MM.1S (cell line): Measurements from ENCODE around the gene OSTM1.

Experiments used
- DNase-seq: peaks from one replicate; pipeline ENCODE4 v3.0.0-alpha.2; 2015
- H2AFZ ChIP-seq: fragments of 300-600 bp; sonication (generic); 2 replicates; pipeline ENCODE4 v1.6.0; 2016; ENCODE audit warnings: antibody characterized with exemption, low read length
- H3F3A ChIP-seq: fragments of 300-600 bp; sonication (generic); 2 replicates; pipeline ENCODE4 v1.6.1; 2016; ENCODE audit warnings: mild to moderate bottlenecking, antibody characterized with exemption, low read length, moderate library complexity, mixed read lengths; ENCODE audit not compliant: insufficient read depth
- H3K27ac ChIP-seq: fragments of 300-600 bp; sonication (generic); 2 replicates; pipeline ENCODE4 v1.5.1; 2016; ENCODE audit warnings: mild to moderate bottlenecking, low read length
- H3K27me3 ChIP-seq: fragments of 300-600 bp; sonication (generic); replicated peaks from 2 replicates; pipeline ENCODE4 v1.6.0; 2016; ENCODE audit warnings: low read length; ENCODE audit not compliant: insufficient read depth
- H3K36me3 ChIP-seq: fragments of 300-600 bp; sonication (generic); replicated peaks from 2 replicates; pipeline ENCODE4 v1.6.1; 2016; ENCODE audit warnings: mild to moderate bottlenecking, low read length, mixed read lengths; ENCODE audit not compliant: insufficient read depth
- H3K4me1 ChIP-seq: fragments of 300-600 bp; sonication (generic); 2 replicates; pipeline ENCODE4 v1.6.1; 2016; ENCODE audit warnings: low read length, mixed read lengths
- H3K4me2 ChIP-seq: fragments of 300-600 bp; sonication (generic); 2 replicates; pipeline ENCODE4 v1.6.0; 2016; ENCODE audit warnings: low read depth, low read length
- H3K4me3 ChIP-seq: fragments of 300-600 bp; sonication (generic); 2 replicates; pipeline ENCODE4 v1.5.1; 2016; ENCODE audit warnings: low read length, mixed read lengths
- H3K79me2 ChIP-seq: fragments of 300-600 bp; sonication (generic); 2 replicates; pipeline ENCODE4 v1.6.1; 2016; ENCODE audit warnings: mixed run types, low read length, mixed read lengths
- H3K9ac ChIP-seq: fragments of 300-600 bp; sonication (generic); 2 replicates; pipeline ENCODE4 v1.6.1; 2016; ENCODE audit warnings: low read length, mixed read lengths
- H3K9me2 ChIP-seq: fragments of 300-600 bp; sonication (generic); replicated peaks from 2 replicates; pipeline ENCODE4 v1.6.1; 2016; ENCODE audit warnings: mild to moderate bottlenecking, low read length, mixed read lengths; ENCODE audit not compliant: insufficient read depth
- H3K9me3 ChIP-seq: fragments of 300-600 bp; sonication (generic); replicated peaks from 2 replicates; pipeline ENCODE4 v1.6.1; 2016; ENCODE audit warnings: mild to moderate bottlenecking, low read length, mixed read lengths; ENCODE audit not compliant: insufficient read depth
- H4K20me1 ChIP-seq: fragments of 300-600 bp; sonication (generic); 2 replicates; pipeline ENCODE4 v1.6.1; 2016; ENCODE audit warnings: mild to moderate bottlenecking, low read length, moderate library complexity, mixed read lengths; ENCODE audit not compliant: insufficient read depth
- EZH2 ChIP-seq: fragments of 300-600 bp; sonication (generic); optimal IDR thresholded peaks from 2 replicates; pipeline ENCODE3; 2017; ENCODE audit warnings: low read depth, mild to moderate bottlenecking, antibody characterized with exemption, low read length, mixed read lengths
- EZH2phosphoT487 ChIP-seq: fragments of 300-600 bp; sonication (generic); IDR thresholded peaks from 2 replicates; pipeline ENCODE4 v1.6.1; 2018; ENCODE audit warnings: antibody characterized with exemption, low read length
- TF ChIP-seq, protein P1 (sequence below): fragments of 300-600 bp; sonication (generic); IDR thresholded peaks from 2 replicates; pipeline ENCODE4 v1.5.1; 2016; ENCODE audit warnings: antibody characterized with exemption, low read length, mixed read lengths

The OSTM1 gene, protein sequence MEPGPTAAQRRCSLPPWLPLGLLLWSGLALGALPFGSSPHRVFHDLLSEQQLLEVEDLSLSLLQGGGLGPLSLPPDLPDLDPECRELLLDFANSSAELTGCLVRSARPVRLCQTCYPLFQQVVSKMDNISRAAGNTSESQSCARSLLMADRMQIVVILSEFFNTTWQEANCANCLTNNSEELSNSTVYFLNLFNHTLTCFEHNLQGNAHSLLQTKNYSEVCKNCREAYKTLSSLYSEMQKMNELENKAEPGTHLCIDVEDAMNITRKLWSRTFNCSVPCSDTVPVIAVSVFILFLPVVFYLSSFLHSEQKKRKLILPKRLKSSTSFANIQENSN

DNA sequence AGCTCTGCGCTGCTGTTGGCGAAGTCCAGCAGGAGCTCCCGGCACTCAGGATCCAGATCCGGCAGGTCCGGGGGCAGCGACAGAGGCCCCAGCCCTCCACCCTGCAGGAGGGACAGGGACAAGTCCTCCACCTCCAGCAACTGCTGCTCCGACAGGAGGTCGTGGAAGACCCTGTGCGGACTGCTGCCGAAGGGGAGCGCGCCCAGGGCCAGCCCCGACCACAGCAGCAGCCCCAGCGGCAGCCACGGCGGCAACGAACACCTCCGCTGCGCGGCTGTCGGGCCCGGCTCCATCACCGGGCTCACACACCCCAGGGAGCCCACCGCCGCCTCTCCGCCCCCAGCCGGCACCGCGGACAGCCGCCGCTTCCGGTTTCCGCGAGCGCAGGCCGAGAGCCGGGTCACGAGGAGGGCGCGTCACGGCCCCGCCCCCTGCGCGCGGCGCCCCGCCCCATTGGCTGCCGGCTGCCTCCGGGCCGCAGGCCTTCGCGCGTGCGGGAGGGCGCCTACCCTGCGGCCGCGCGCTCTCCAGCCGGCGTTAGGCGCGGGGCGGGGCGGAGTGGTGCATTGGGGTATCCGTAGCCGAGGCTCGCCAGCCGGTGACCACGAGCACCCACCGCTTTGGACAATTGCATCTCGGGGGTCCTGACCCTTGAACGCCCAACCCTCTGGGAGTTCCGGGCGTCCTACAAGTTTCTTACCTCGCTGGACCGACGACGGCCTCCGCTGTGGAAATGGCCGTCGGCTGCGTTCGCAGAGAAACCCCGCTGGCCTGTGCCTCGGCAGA lies at the start of gene OSTM1:
Gene OSTM1 (minus strand): TSS at position 383 of the 786 bp plus-strand sequence. CDS start 90 bp downstream, at position 293.
- Histone ChIP-seq H3K9ac (peak within 1 kb of the TSS; percentile 87), H4K20me1 (no peaks in the 10 kb centered on the region), H3F3A (no peaks in the 10 kb centered on the region), H3K9me3 (no peaks in the 10 kb centered on the region), H3K4me2 (peak within 1 kb of the TSS; percentile 93), H2AFZ (peak within 1 kb of the TSS; percentile 100), H3K4me1 (no peaks in the 10 kb centered on the region), H3K4me3 (peak within 1 kb of the TSS; percentile 100), H3K27ac (no peak within 1 kb of the TSS), H3K27me3 (no peaks in the 10 kb centered on the region), H3K36me3 (no peaks in the 10 kb centered on the region), H3K9me2 (no peaks in the 10 kb centered on the region), H3K79me2 (peaks cover 14% of the 10 kb centered on the region)
- TF ChIP-seq EZH2 (no peak), EZH2phosphoT487 (no peak)
- TF ChIP-seq, protein P1, sequence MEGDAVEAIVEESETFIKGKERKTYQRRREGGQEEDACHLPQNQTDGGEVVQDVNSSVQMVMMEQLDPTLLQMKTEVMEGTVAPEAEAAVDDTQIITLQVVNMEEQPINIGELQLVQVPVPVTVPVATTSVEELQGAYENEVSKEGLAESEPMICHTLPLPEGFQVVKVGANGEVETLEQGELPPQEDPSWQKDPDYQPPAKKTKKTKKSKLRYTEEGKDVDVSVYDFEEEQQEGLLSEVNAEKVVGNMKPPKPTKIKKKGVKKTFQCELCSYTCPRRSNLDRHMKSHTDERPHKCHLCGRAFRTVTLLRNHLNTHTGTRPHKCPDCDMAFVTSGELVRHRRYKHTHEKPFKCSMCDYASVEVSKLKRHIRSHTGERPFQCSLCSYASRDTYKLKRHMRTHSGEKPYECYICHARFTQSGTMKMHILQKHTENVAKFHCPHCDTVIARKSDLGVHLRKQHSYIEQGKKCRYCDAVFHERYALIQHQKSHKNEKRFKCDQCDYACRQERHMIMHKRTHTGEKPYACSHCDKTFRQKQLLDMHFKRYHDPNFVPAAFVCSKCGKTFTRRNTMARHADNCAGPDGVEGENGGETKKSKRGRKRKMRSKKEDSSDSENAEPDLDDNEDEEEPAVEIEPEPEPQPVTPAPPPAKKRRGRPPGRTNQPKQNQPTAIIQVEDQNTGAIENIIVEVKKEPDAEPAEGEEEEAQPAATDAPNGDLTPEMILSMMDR = no peak
- DNase-seq = peak; percentile 90

GRCh38 chr6:108123946-108124345 lies 49.4 kb upstream of the OSTM1 start:
- Histone ChIP-seq H3F3A (no peaks in the 10 kb centered on the region), H4K20me1 (no peaks in the 10 kb centered on the region), H3K9me3 (no peaks in the 10 kb centered on the region), H3K79me2 (no peaks in the 10 kb centered on the region), H3K9ac (no peak overlapping the region), H2AFZ (no peak overlapping the region), H3K27me3 (no peaks in the 10 kb centered on the region), H3K4me3 (no peak overlapping the region), H3K27ac (no peak overlapping the region), H3K9me2 (no peaks in the 10 kb centered on the region), H3K4me2 (no peak overlapping the region), H3K4me1 (no peaks in the 10 kb centered on the region), H3K36me3 (no peaks in the 10 kb centered on the region)
- TF ChIP-seq EZH2phosphoT487 = no peak
- TF ChIP-seq, protein P1 = no peak
- TF ChIP-seq EZH2 = no peak
- DNase-seq = no peak

DNA sequence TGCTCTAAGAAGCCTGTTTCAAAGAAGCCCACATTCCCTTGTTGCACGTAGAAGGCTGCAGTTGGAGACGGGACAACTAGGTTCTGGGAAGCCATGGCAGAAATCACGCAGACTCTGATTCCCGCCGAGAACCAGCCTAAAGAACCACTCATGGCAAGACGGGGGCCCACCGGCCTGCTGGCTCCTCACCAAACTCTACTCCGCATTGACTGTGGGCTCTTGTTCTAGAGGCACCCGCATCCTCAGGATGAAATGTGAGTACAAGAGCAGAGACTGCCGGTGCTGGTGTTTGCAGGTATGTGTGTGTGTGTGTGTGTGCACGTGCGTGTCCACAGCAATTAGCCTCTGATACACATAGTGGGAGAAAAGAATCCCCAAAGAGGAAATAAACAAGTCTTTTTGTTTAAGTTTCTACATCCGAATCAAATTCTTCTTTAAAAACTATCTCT lies 49.0 kb upstream of the OSTM1 start:
- H3K4me3 ChIP-seq = no peak overlapping the region
- TF ChIP-seq, protein P1 = no peak
- TF ChIP-seq EZH2 (no peak), EZH2phosphoT487 (no peak)

More for the DNA sequence above, 49.0 kb upstream of the OSTM1 start:
- no peaks in the 10 kb centered on the region for H3K9me2 ChIP-seq
- H3K4me2 ChIP-seq = no peak overlapping the region
- H3K4me1 ChIP-seq = no peaks in the 10 kb centered on the region
- H3F3A ChIP-seq = no peaks in the 10 kb centered on the region
- DNase-seq = no peak
- no peaks in the 10 kb centered on the region for H3K27me3 ChIP-seq
- H2AFZ ChIP-seq = no peak overlapping the region
- H3K36me3 ChIP-seq = no peaks in the 10 kb centered on the region
- H4K20me1 ChIP-seq = no peaks in the 10 kb centered on the region
- H3K9me3 ChIP-seq = no peaks in the 10 kb centered on the region
- no peak overlapping the region for H3K9ac ChIP-seq
- H3K27ac ChIP-seq = no peak overlapping the region
- H3K79me2 ChIP-seq = no peaks in the 10 kb centered on the region
